CD4-positive, alpha-beta memory T cell (primary cell): ENCODE results near the gene WDR76. TPM values are rescaled to one million over a fixed set of nuclear protein-coding genes. Genes with fewer than 3 reads are reported as not detected.
A peak's percentile ranks its signal among the peaks of the same experiment; 100 is the strongest.
"Not testable (repeated sequence)": the region's sequence is repeated elsewhere in the genome, so short reads cannot be mapped to it uniquely, and the experiment has no call there.

Source experiments
- CTCF ChIA-PET: fragments of 350-600 bp; sonication (Branson Sonifier 250); formaldehyde crosslinking; loops from one replicate; lab custom pipeline; 2021; ENCODE audit warnings: inconsistent platforms; ENCODE audit not compliant: partially characterized antibody; lab: Charles Lee
- POLR2A ChIA-PET: fragments of 350-600 bp; sonication (Branson Sonifier 250); formaldehyde crosslinking; loops from one replicate; lab custom pipeline; 2021; ENCODE audit not compliant: partially characterized antibody; lab: Charles Lee
- DNase-seq, 5 donors: peaks; one replicate each; pipeline versions ENCODE4 v3.0.0 to v3.0.0-alpha.2; 2020 to 2022; ENCODE audit warnings: mixed read lengths in 1 of 5
- H3K27ac ChIP-seq: one replicate; pipeline ENCODE4 v1.7.0; 2013; ENCODE audit warnings: low read depth, low read length
- H3K27me3 ChIP-seq: 2 replicates; pipeline ENCODE4 v1.7.0; 2013; ENCODE audit warnings: mild to moderate bottlenecking, low read length, moderate library complexity; ENCODE audit not compliant: insufficient read depth
- H3K36me3 ChIP-seq: 2 replicates; pipeline ENCODE4 v1.7.0; 2013; ENCODE audit warnings: mild to moderate bottlenecking, low read length, moderate library complexity; ENCODE audit not compliant: insufficient read depth
- H3K4me1 ChIP-seq: 2 replicates; pipeline ENCODE4 v1.7.0; 2013; ENCODE audit warnings: mild to moderate bottlenecking, low read length, moderate library complexity; ENCODE audit not compliant: insufficient read depth
- H3K4me3 ChIP-seq, 2 donors: one replicate each; pipeline ENCODE4 v1.7.0; 2013; ENCODE audit warnings: low read length in 2 of 2, mild to moderate bottlenecking in 1 of 2
- H3K9me3 ChIP-seq, 2 donors: one replicate each; pipeline ENCODE4 v1.7.0; 2013; ENCODE audit warnings: low read length in 2 of 2, control low read depth in 1 of 2; ENCODE audit not compliant: control insufficient read depth in 1 of 2
- H3K27ac Mint-ChIP-seq, 7 donors: one replicate each; pipeline ENCODE4 v1.8.0; 2020 to 2021; ENCODE audit warnings: mixed read lengths in 7 of 7, mild to moderate bottlenecking in 6 of 7, inconsistent platforms in 3 of 7, moderate library complexity in 3 of 7
- H3K27me3 Mint-ChIP-seq, 2 donors: one replicate each; pipeline ENCODE4 v1.8.0; 2020 to 2021; ENCODE audit warnings: mixed read lengths in 2 of 2
- H3K36me3 Mint-ChIP-seq, 2 donors: one replicate each; pipeline ENCODE4 v1.8.0; 2020 to 2021; ENCODE audit warnings: mixed read lengths in 2 of 2, inconsistent platforms in 1 of 2, mild to moderate bottlenecking in 1 of 2
- H3K4me1 Mint-ChIP-seq, 4 donors: one replicate each; pipeline ENCODE4 v1.8.0; 2020 to 2021; ENCODE audit warnings: mixed read lengths in 4 of 4, mild to moderate bottlenecking in 1 of 4
- H3K4me3 Mint-ChIP-seq, 8 donors: one replicate each; pipeline ENCODE4 v1.8.0; 2020 to 2021; ENCODE audit warnings: mixed read lengths in 8 of 8, mild to moderate bottlenecking in 7 of 8, moderate library complexity in 6 of 8, inconsistent platforms in 3 of 8
- H3K9me3 Mint-ChIP-seq, 8 donors: one replicate each; pipeline ENCODE4 v1.8.0; 2020 to 2021; ENCODE audit warnings: mixed read lengths in 8 of 8, mild to moderate bottlenecking in 5 of 8, inconsistent platforms in 3 of 8, moderate library complexity in 1 of 8
- intact Hi-C: fragments of 100-400 bp; cut with micrococcal nuclease; formaldehyde crosslinking; loops from one replicate; pipeline ENCODE4 v1.15.1; 2023
- polyA plus RNA-seq, 2 donors: library from polyadenylated mRNA; unstranded; fragments of 300-500 nt; fragmentation: Illumina TruSeq; gene quantifications; one replicate each; pipeline ENCODE4 v1.2.3, GENCODE V29; 2021
- total RNA-seq, 2 experiments: library from RNA; stranded (reverse); gene quantifications; one replicate each; pipeline ENCODE4 v1.2.3, GENCODE V29; 2021

Gene WDR76
- total and polyA plus RNA-seq, 4 experiments from 2014 or later: 8.7 to 17.2 (median 14.7) TPM

DNA sequence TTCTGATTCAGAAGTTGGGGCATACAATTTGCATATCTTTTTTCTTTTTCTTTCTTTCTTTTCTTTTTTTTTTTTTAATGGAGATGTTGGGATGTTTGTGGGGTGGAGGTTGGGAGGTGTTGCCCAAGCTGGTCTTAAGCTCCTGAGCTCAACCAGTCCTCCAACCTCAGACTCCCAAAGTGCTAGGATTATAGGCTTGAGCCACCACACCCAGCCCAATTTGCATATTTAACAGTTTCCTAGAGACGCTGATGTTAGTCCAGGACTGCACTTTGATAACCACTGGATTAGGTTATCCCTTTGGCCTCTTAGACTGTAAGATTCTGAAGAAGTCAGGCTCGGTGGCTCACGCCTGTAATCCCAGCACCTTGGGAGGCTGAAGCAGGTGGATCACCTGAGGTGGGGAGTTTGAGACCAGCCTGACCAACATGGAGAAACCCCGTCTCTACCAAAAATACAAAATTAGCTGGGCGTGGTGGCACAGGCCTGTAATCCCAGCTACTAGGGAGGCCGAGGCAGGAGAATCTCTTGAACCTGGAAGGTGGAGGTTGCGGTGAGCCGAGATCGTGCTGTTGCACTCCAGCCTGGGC is 3.2 kb downstream of the WDR76 start:
- H3K4me1 ChIP-seq: peaks cover 52% of the 10 kb centered on the region
- Mint-ChIP-seq H3K36me3 (peaks cover 11 to 13% of the 10 kb centered on the region in 2 donors), H3K27ac (peak overlapping the region in 6 of 7 donors; percentile 17 to 79 (median 52)), H3K4me3 (peak overlapping the region in 1 of 8 donors; percentile 62), H3K4me1 (peaks cover 23 to 61% (median 40%) of the 10 kb centered on the region in 4 donors)
- CTCF ChIA-PET, H3K4me3 ChIP-seq, H3K27ac ChIP-seq, H3K9me3 Mint-ChIP-seq, H3K27me3 ChIP-seq, DNase-seq, H3K36me3 ChIP-seq, H3K9me3 ChIP-seq, H3K27me3 Mint-ChIP-seq: not testable (repeated sequence)
- intact Hi-C loops: loop anchor here (5.0 to 10.0 kb wide), 2 partner anchors 315 to 597 kb away; partner anchors contain the start of genes CTDSPL2 and MAP1A
- POLR2A ChIA-PET: interaction anchor here (0.6 kb wide), 1 partner anchor 18 kb away, joined by 3 read pairs; no protein-coding TSS in a partner anchor

DNA sequence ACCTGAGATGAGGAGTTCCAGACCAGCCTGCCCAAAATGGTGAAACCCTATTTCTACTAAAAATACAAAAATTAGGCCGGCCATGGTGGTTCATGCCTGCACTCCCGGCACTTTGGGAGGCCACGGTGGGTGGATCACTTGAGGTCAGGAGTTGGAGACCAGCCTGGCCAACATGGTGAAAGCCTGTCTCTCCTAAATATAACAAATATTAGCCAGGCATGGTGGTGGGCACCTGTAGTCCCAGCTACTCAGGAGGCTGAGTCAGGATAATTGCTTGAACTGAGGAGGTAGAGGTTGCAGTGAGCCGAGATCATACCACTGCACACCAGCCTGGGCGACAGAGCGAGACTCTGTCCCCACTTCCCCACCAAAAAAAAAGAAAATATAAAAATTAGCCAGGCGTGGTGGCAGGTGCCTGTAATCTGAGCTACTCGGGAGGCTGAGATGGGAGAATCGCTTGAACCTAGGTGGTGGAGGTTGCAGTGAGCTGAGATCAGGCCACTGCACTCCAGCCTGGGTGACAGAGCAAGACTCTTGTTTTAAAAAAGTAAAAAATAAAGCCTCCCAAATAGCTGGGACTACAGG is 4.0 kb downstream of the WDR76 start:
- Mint-ChIP-seq H3K27ac (peak overlapping the region in 2 of 7 donors; percentile 25 to 60), H3K36me3 (peaks cover 14 to 17% of the 10 kb centered on the region in 2 donors), H3K4me1 (peaks cover 21 to 57% (median 38%) of the 10 kb centered on the region in 4 donors)
- peaks cover 45% of the 10 kb centered on the region for H3K4me1 ChIP-seq
- H3K9me3 Mint-ChIP-seq, H3K27ac ChIP-seq, H3K4me3 Mint-ChIP-seq, H3K27me3 Mint-ChIP-seq, H3K36me3 ChIP-seq, H3K9me3 ChIP-seq, intact Hi-C loops, DNase-seq, H3K27me3 ChIP-seq, H3K4me3 ChIP-seq, CTCF ChIA-PET: not testable (repeated sequence)
- POLR2A ChIA-PET: interaction anchor here (1.2 to 1.7 kb wide), 2 partner anchors 30 to 54 kb away, joined by 4 to 5 read pairs; partner anchors contain the start of genes ELL3, HYPK and SERINC4

GRCh38 chr15:43831519-43832052 is 4.8 kb downstream of the WDR76 start:
- H3K27me3 ChIP-seq, H3K36me3 ChIP-seq, CTCF ChIA-PET, H3K4me3 ChIP-seq, H3K27me3 Mint-ChIP-seq, DNase-seq, H3K9me3 ChIP-seq, H3K27ac ChIP-seq, H3K9me3 Mint-ChIP-seq, intact Hi-C loops: not testable (repeated sequence)
- peak overlapping the region in 3 of 8 donors; percentile 11 to 45 (median 27) for H3K4me3 Mint-ChIP-seq
- peaks cover 37% of the 10 kb centered on the region for H3K4me1 ChIP-seq
- peaks cover 19 to 49% (median 33%) of the 10 kb centered on the region in 4 donors for H3K4me1 Mint-ChIP-seq
- H3K27ac Mint-ChIP-seq: peak overlapping the region in 6 of 7 donors; percentile 46 to 93 (median 70)
- POLR2A ChIA-PET: interaction anchor here (1.2 to 1.7 kb wide), 4 partner anchors 10 to 55 kb away, joined by 4 to 5 read pairs (median 4); partner anchors contain the start of genes ELL3, HYPK and SERINC4
- H3K36me3 Mint-ChIP-seq: peaks cover 22 to 23% of the 10 kb centered on the region in 2 donors

DNA sequence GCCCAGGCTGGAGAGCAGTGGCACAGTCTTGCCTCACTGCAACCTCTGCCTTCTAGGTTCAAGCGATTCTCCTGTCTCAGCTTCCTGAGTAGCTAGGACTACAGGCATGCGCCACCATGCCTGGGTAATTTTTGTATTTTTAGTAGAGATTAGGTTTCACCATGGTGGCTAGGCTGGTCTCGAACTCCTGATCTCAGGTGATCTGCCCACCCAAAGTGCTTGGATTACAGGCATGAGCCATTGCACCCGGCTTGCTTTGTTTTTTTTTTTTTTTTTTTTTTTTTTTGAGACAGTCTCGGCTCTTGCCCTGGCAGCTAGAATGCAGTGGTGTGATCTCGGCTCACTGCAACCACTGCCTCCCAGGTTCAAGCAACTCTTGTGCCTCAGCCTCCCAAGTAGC is 5.7 kb downstream of the WDR76 start:
- H3K27ac ChIP-seq, H3K9me3 ChIP-seq, DNase-seq, H3K4me3 ChIP-seq, H3K9me3 Mint-ChIP-seq, CTCF ChIA-PET, intact Hi-C loops, H3K27me3 Mint-ChIP-seq, H3K27me3 ChIP-seq: not testable (repeated sequence)
- Histone ChIP-seq H3K36me3 (peaks cover 11% of the 10 kb centered on the region), H3K4me1 (peaks cover 37% of the 10 kb centered on the region)
- Mint-ChIP-seq H3K4me1 (peaks cover 17 to 45% (median 28%) of the 10 kb centered on the region in 4 donors), H3K4me3 (peak overlapping the region in 5 of 8 donors; percentile 40 to 74 (median 56)), H3K36me3 (peaks cover 23 to 26% of the 10 kb centered on the region in 2 donors), H3K27ac (peak overlapping the region in 5 of 7 donors; percentile 42 to 93 (median 68))
- POLR2A ChIA-PET: interaction anchor here (0.6 to 1.4 kb wide), 5 partner anchors 9 to 879 kb away, joined by 3 to 4 read pairs (median 3); partner anchors contain the start of genes B2M and PATL2

GRCh38 chr15:43845421-43845820 is 18.6 kb downstream of the WDR76 start:
- Mint-ChIP-seq H3K36me3 (peaks cover 22 to 36% of the 10 kb centered on the region in 2 donors), H3K4me3 (no peak overlapping the region), H3K4me1 (no peaks in the 10 kb centered on the region), H3K27me3 (no peaks in the 10 kb centered on the region), H3K9me3 (no peaks in the 10 kb centered on the region), H3K27ac (peak overlapping the region in 1 of 7 donors; percentile 7)
- Histone ChIP-seq H3K27me3 (no peaks in the 10 kb centered on the region), H3K36me3 (peaks cover 4% of the 10 kb centered on the region), H3K4me1 (no peaks in the 10 kb centered on the region), H3K27ac (no peak overlapping the region), H3K9me3 (no peaks in the 10 kb centered on the region), H3K4me3 (no peak overlapping the region)
- POLR2A ChIA-PET: interaction anchor here (1.5 kb wide), 1 partner anchor 21 kb away, joined by 4 read pairs; the partner anchor contains the start of gene MFAP1
- no peak for DNase-seq
- intact Hi-C loops: no loop called here
- CTCF ChIA-PET: no interaction called here

DNA sequence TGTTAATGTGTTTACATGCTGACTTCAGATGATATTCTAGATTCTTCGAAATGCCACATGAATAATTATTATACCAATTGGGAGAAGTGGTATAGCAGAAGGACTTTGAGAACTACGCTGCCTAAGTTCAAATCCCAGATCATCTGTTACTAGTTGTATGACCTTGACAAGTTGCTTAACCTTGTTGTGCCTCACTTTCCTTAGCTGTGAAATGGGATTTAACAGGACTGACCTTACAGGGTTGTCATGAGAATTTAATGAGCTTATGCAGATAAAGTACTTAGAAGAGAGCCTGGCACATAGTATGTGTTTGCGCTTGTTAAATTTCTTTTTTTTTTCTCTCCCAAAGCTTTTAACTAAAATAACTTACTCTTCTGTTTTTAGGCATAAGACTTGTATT is 24.4 kb downstream of the WDR76 start:
- Histone ChIP-seq H3K9me3 (no peaks in the 10 kb centered on the region), H3K27ac (no peak overlapping the region), H3K4me1 (no peaks in the 10 kb centered on the region), H3K4me3 (no peak overlapping the region), H3K27me3 (no peaks in the 10 kb centered on the region), H3K36me3 (peaks cover 7% of the 10 kb centered on the region)
- DNase-seq: no peak
- ChIA-PET POLR2A (no interaction called here), CTCF (no interaction called here)
- intact Hi-C loops: no loop called here
- peaks cover 0 to 2% (median 0%) of the 10 kb centered on the region in 4 donors for H3K4me1 Mint-ChIP-seq
- no peaks in the 10 kb centered on the region for H3K9me3 Mint-ChIP-seq
- peak overlapping the region in 1 of 7 donors; percentile 86 for H3K27ac Mint-ChIP-seq
- H3K4me3 Mint-ChIP-seq: no peak overlapping the region
- H3K36me3 Mint-ChIP-seq: peaks cover 31 to 41% of the 10 kb centered on the region in 2 donors
- no peaks in the 10 kb centered on the region for H3K27me3 Mint-ChIP-seq

GRCh38 chr15:43852607-43853006 is 25.8 kb downstream of the WDR76 start:
- Histone ChIP-seq H3K9me3 (no peaks in the 10 kb centered on the region), H3K4me1 (no peaks in the 10 kb centered on the region), H3K36me3 (peaks cover 7% of the 10 kb centered on the region), H3K27me3 (no peaks in the 10 kb centered on the region), H3K27ac (no peak overlapping the region), H3K4me3 (no peak overlapping the region)
- Mint-ChIP-seq H3K4me1 (peaks cover 0 to 2% (median 0%) of the 10 kb centered on the region in 4 donors), H3K27me3 (no peaks in the 10 kb centered on the region), H3K9me3 (no peaks in the 10 kb centered on the region), H3K27ac (no peak overlapping the region), H3K4me3 (no peak overlapping the region), H3K36me3 (peaks cover 31 to 49% of the 10 kb centered on the region in 2 donors)
- ChIA-PET CTCF (no interaction called here), POLR2A (no interaction called here)
- DNase-seq: no peak
- intact Hi-C loops: no loop called here
